Kidney (tissue), 14 donors: ENCODE measurements around the gene MRPL49. TPM values are rescaled to one million over a fixed set of nuclear protein-coding genes. Genes with fewer than 3 reads are reported as not detected.

Experiments
- DNase-seq, 5 donors: peaks; one replicate each; pipeline ENCODE4 v3.0.0-alpha.2; 2013 to 2020
- FAIRE-seq: peaks from 2 replicates; lab custom pipeline; 2012; peaks lifted over from hg19 to GRCh38; lab: Jason Lieb, UNC
- H3K27ac ChIP-seq, 2 donors: one replicate each; pipeline ENCODE4 v1.7.0; 2013; ENCODE audit warnings: low read depth in 2 of 2, low read length in 2 of 2, inconsistent platforms in 1 of 2
- H3K27me3 ChIP-seq: one replicate; pipeline ENCODE4 v1.7.1; 2013; ENCODE audit warnings: low read length, inconsistent platforms; ENCODE audit not compliant: control insufficient read depth, insufficient read depth
- H3K36me3 ChIP-seq, 3 donors: one replicate each; pipeline versions ENCODE4 v1.7.0 to v1.7.1; 2013; ENCODE audit warnings: low read length in 3 of 3, control low read depth in 1 of 3, inconsistent platforms in 1 of 3; ENCODE audit not compliant: insufficient read depth in 3 of 3, control insufficient read depth in 2 of 3
- H3K4me1 ChIP-seq, 3 donors: one replicate each; pipeline versions ENCODE4 v1.7.0 to v1.7.1; 2013; ENCODE audit warnings: low read length in 3 of 3, inconsistent platforms in 1 of 3, low read depth in 1 of 3; ENCODE audit not compliant: control insufficient read depth in 2 of 3, insufficient read depth in 2 of 3
- H3K4me3 ChIP-seq, 3 donors: one replicate each; pipeline versions ENCODE4 v1.7.0 to v1.8.1; 2013; ENCODE audit warnings: low read length in 3 of 3, control low read depth in 1 of 3, inconsistent platforms in 1 of 3
- H3K9ac ChIP-seq, 3 donors: one replicate each; pipeline versions ENCODE4 v1.7.0 to v1.7.1; 2013; ENCODE audit warnings: low read length in 3 of 3, control low read depth in 1 of 3, inconsistent platforms in 1 of 3
- H3K9me3 ChIP-seq, 3 donors: one replicate each; pipeline versions ENCODE4 v1.7.0 to v1.7.1; 2013; ENCODE audit warnings: low read length in 3 of 3, control low read depth in 1 of 3, inconsistent platforms in 1 of 3; ENCODE audit not compliant: control insufficient read depth in 2 of 3, insufficient read depth in 1 of 3
- CTCF ChIP-seq: IDR thresholded peaks from 3 replicates; pipeline ENCODE4 v1.5.1; 2012; ENCODE audit warnings: mild to moderate bottlenecking, moderate library complexity, borderline replicate concordance; ENCODE audit not compliant: insufficient read depth; ENCODE audit errors: extremely low read depth
- intact Hi-C: fragments of 100-400 bp; cut with DNase I; formaldehyde crosslinking; loops from one replicate; pipeline ENCODE4 v1.11.1; 2022
- polyA plus RNA-seq: library from polyadenylated mRNA; stranded (reverse); fragments of 350-450 nt; fragmentation: Illumina TruSeq; extraction: RNeasy Lipid Tissue Mini Kit (QIAGEN cat#74804); gene quantifications from one replicate; pipeline ENCODE4 v1.2.3, GENCODE V29; 2014; ENCODE audit warnings: low read depth, low replicate concordance; ENCODE audit not compliant: insufficient read depth
- total RNA-seq: library from RNA; stranded (reverse); fragmentation: NEBNext Ultra II Directional; extraction: Animal tissue kit (Norgen Biotek cat#: 25700); gene quantifications from one replicate; pipeline ENCODE4 v1.2.1, GENCODE V29; 2021
- donor health status: control.
- donor health status: control.
- donor health status: control.
- donor health status: control.
- donor health status: control.
- donor health status: DM: yes; HTN: yes; CAD: no.
- donor health status: Normal renal cell carcinoma (clear cell type).

MRPL49 gene
- total and polyA plus RNA-seq, 2 donors from 2014 or later: 53.3 to 76.7 TPM

- no peak overlapping the region for H3K4me3 ChIP-seq
- no peaks in the 10 kb centered on the region for H3K27me3 ChIP-seq
- H3K9ac ChIP-seq: no peak overlapping the region
- intact Hi-C loops: no loop called here
- FAIRE-seq (no peak), DNase-seq (no peak)
- H3K4me1 ChIP-seq: no peaks in the 10 kb centered on the region
- H3K9me3 ChIP-seq: no peaks in the 10 kb centered on the region
- H3K27ac ChIP-seq: no peak overlapping the region
- TF ChIP-seq CTCF: no peak
- H3K36me3 ChIP-seq: peaks cover 0 to 4% (median 0%) of the 10 kb centered on the region in 3 donors
Measured at GRCh38 chr11:65103476-65103875, 18.6 kb upstream of the MRPL49 start.

GRCh38 chr11:65104628-65105027 lies 17.5 kb upstream of the MRPL49 start:
- intact Hi-C loops: no loop called here
- DNase-seq (no peak), FAIRE-seq (no peak)
- TF ChIP-seq CTCF: no peak
- Histone ChIP-seq H3K9me3 (no peaks in the 10 kb centered on the region), H3K4me3 (no peak overlapping the region), H3K9ac (no peak overlapping the region), H3K27ac (no peak overlapping the region), H3K4me1 (no peaks in the 10 kb centered on the region), H3K36me3 (peaks cover 0 to 4% (median 0%) of the 10 kb centered on the region in 3 donors), H3K27me3 (no peaks in the 10 kb centered on the region)

GRCh38 chr11:65107078-65107477 lies 15.0 kb upstream of the MRPL49 start:
- DNase-seq (peak in 1 of 5 donors; percentile 66), FAIRE-seq (no peak)
- peaks cover 0 to 4% (median 0%) of the 10 kb centered on the region in 3 donors for H3K36me3 ChIP-seq
- peaks cover 0 to 10% (median 4%) of the 10 kb centered on the region in 3 donors for H3K4me1 ChIP-seq
- no peaks in the 10 kb centered on the region for H3K27me3 ChIP-seq
- no peak overlapping the region for H3K27ac ChIP-seq
- intact Hi-C loops: no loop called here
- no peak for TF ChIP-seq CTCF
- no peaks in the 10 kb centered on the region for H3K9me3 ChIP-seq
- H3K4me3 ChIP-seq: no peak overlapping the region
- H3K9ac ChIP-seq: no peak overlapping the region
